HL-60 (cell line): ENCODE measurements around the gene ZNF280B.
A peak's percentile ranks its signal among the peaks of the same experiment; 100 is the strongest.
"Not testable (repeated sequence)": the region's sequence is repeated elsewhere in the genome, so short reads cannot be mapped to it uniquely, and the experiment has no call there.

ENCODE experiments used
- DNase-seq, 2 experiments: peaks; one replicate each; pipeline ENCODE4 v3.0.0-alpha.2; 2010 to 2020; ENCODE audit warnings: low read depth in 1 of 2, low spot score in 1 of 2
- H3K27ac ChIP-seq: fragments of 250-450 bp; sonication (Bioruptor Pico); replicated peaks from 2 replicates; pipeline ENCODE4 v1.5.1; 2020; ENCODE audit warnings: mild to moderate bottlenecking, moderate library complexity
- H3K27me3 ChIP-seq: fragments of 250-450 bp; sonication (Bioruptor Pico); 2 replicates; pipeline ENCODE4 v1.5.1; 2021; ENCODE audit warnings: mild to moderate bottlenecking, moderate library complexity; ENCODE audit not compliant: insufficient read depth, poor library complexity, severe bottlenecking
- H3K4me3 ChIP-seq: replicated peaks from 2 replicates; pipeline ENCODE4 v1.5.1; 2011; ENCODE audit warnings: mild to moderate bottlenecking, control low read depth, low read length; ENCODE audit not compliant: insufficient read depth
- CTCF ChIP-seq: IDR thresholded peaks from one replicate; pipeline ENCODE4 v1.5.1; 2011; ENCODE audit warnings: low read length, control low read depth, inconsistent platforms; ENCODE audit not compliant: insufficient read depth
- GABPA ChIP-seq: IDR thresholded peaks from 2 replicates; pipeline ENCODE4 v1.6.1; 2012; ENCODE audit warnings: low read depth
- POLR2AphosphoS5 ChIP-seq: IDR thresholded peaks from 2 replicates; pipeline ENCODE4 v1.6.1; 2012; ENCODE audit warnings: low read depth
- REST ChIP-seq: IDR thresholded peaks from 2 replicates; pipeline ENCODE4 v1.6.1; 2012; ENCODE audit warnings: low read depth; ENCODE audit not compliant: insufficient replicate concordance
- SPI1 ChIP-seq: IDR thresholded peaks from 2 replicates; pipeline ENCODE4 v1.6.1; 2012; ENCODE audit warnings: low read depth, mild to moderate bottlenecking, borderline replicate concordance

Gene ZNF280B

GRCh38 chr22:22507743-22508273 lies 734 bp downstream of the ZNF280B start:
- TF ChIP-seq POLR2AphosphoS5 (no peak), GABPA (no peak), SPI1 (no peak), REST (no peak), CTCF (no peak)
- no peaks in the 10 kb centered on the region for H3K27me3 ChIP-seq
- H3K4me3 ChIP-seq, result peak overlapping the region; percentile 92
- no peak overlapping the region; the same call in 1 of the 2 replicates for H3K27ac ChIP-seq
- DNase-seq, result no peak

- no peak for DNase-seq
- Histone ChIP-seq H3K4me3 (no peak overlapping the region), H3K27ac (no peak overlapping the region), H3K27me3 (no peaks in the 10 kb centered on the region)
- TF ChIP-seq CTCF (no peak), POLR2AphosphoS5 (no peak), REST (no peak)
Measured at GRCh38 chr22:22506736-22507135, 1.8 kb downstream of the ZNF280B start.

GRCh38 chr22:22498267-22498666 lies 10.3 kb downstream of the ZNF280B start:
- H3K27ac ChIP-seq, result no peak overlapping the region
- no peaks in the 10 kb centered on the region for H3K27me3 ChIP-seq
- no peak for TF ChIP-seq CTCF
- TF ChIP-seq GABPA, result no peak
- TF ChIP-seq POLR2AphosphoS5, result no peak
- no peak for TF ChIP-seq REST
- TF ChIP-seq SPI1, result no peak
- H3K4me3 ChIP-seq, result no peak overlapping the region
- no peak for DNase-seq

- not testable (repeated sequence) for H3K4me3 ChIP-seq, H3K27ac ChIP-seq, H3K27me3 ChIP-seq, DNase-seq
Measured at GRCh38 chr22:22491589-22491988, 17.0 kb downstream of the ZNF280B start.
